Body of pancreas (tissue), 4 donors: ENCODE measurements around the gene FAAP24. TPM values are rescaled to one million over a fixed set of nuclear protein-coding genes. Genes with fewer than 3 reads are reported as not detected.
"Not testable (repeated sequence)": the region's sequence is repeated elsewhere in the genome, so short reads cannot be mapped to it uniquely, and the experiment has no call there.

Experiments used
- ATAC-seq: fragments of 150-250 bp; one replicate; pipeline ENCODE4 v1.9.1; 2016
- DNase-seq, 4 donors: peaks; one replicate each; pipeline ENCODE4 v3.0.0-alpha.2; 2019
- H3K27ac ChIP-seq, 4 donors: fragments of 200-600 bp; sonication (generic); 1 replicate in 3 of 4; 2 replicates in 1 of 4; pipeline versions ENCODE4 v1.5.1 to v1.6.1; 2016 to 2019; ENCODE audit warnings: mild to moderate bottlenecking in 1 of 4, mixed read lengths in 1 of 4, moderate library complexity in 1 of 4
- H3K27me3 ChIP-seq, 2 donors: fragments of 200-600 bp; sonication (generic); one replicate each; pipeline ENCODE4 v1.6.0; 2016; ENCODE audit warnings: mild to moderate bottlenecking in 1 of 2
- H3K36me3 ChIP-seq, 2 donors: fragments of 200-600 bp; sonication (generic); replicated peaks in 1 of 2; 2 replicates each; pipeline ENCODE4 v1.5.1; 2016; ENCODE audit warnings: low read depth in 2 of 2; ENCODE audit not compliant: insufficient read depth in 1 of 2
- H3K4me1 ChIP-seq: fragments of 200-600 bp; sonication (generic); one replicate; pipeline ENCODE4 v1.6.0; 2016
- H3K4me3 ChIP-seq, 2 donors: fragments of 200-600 bp; sonication (generic); 1 replicate in 1 of 2; 2 replicates in 1 of 2; pipeline ENCODE4 v1.5.1; 2016 to 2019
- H3K9me3 ChIP-seq, 3 donors: fragments of 200-600 bp; sonication (generic); 1 replicate in 2 of 3; 2 replicates in 1 of 3; pipeline ENCODE4 v1.5.1; 2016
- CTCF ChIP-seq, 7 experiments: fragments of 450-650 bp in 4 of 7; fragments of 200-600 bp in 3 of 7; sonication (generic) in 3 of 7; IDR thresholded peaks; one replicate each; pipeline ENCODE4 v1.5.1; 2016 to 2019; ENCODE audit warnings: antibody characterized with exemption in 7 of 7
- POLR2A ChIP-seq, 3 donors: fragments of 450-650 bp; IDR thresholded peaks; one replicate each; pipeline ENCODE4 v1.6.1; 2016; ENCODE audit warnings: antibody characterized with exemption in 3 of 3, mild to moderate bottlenecking in 2 of 3
- WGBS, 2 donors: methylation state at CpG; one replicate each; pipeline ENCODE4 v1.1.5; 2017; 5-methylcytosine and 5-hydroxymethylcytosine counted together
- intact Hi-C: fragments of 100-400 bp; cut with DNase I; formaldehyde crosslinking; loops from one replicate; pipeline ENCODE4 v1.15.1; 2023
- total RNA-seq, 2 donors: library from RNA; depleted of rRNA; stranded (reverse); fragments of >200 nt; gene quantifications; one replicate each; pipeline ENCODE4 v1.1.0, GENCODE V29; 2016

FAAP24 gene
- total RNA-seq, 2 donors from 2014 or later, result 4.9 TPM; not detected in 1

GRCh38 chr19:32988724-32989123, 16.7 kb downstream of the FAAP24 start:
- TF ChIP-seq POLR2A (IDR thresholded peaks at IDR 0.05) (no peak), CTCF (IDR thresholded peaks at IDR 0.05) (no peak)
- 17 to 26% methylated on average over 5 of the region's 5 CpGs for WGBS, 2 donors
- Histone ChIP-seq H3K27ac (no peak overlapping the region), H3K36me3 (peaks cover 0 to under 1% of the 10 kb centered on the region in 2 donors), H3K27me3 (no peaks in the 10 kb centered on the region), H3K4me1 (peaks cover 10% of the 10 kb centered on the region), H3K9me3 (no peaks in the 10 kb centered on the region), H3K4me3 (no peak overlapping the region)
- intact Hi-C loops, result no loop called here
- ATAC-seq (no peak), DNase-seq (peak in 1 of 4 donors; percentile 43)

- H3K27me3 ChIP-seq, H3K4me3 ChIP-seq, intact Hi-C loops, DNase-seq, H3K36me3 ChIP-seq, ATAC-seq, H3K27ac ChIP-seq, H3K4me1 ChIP-seq, H3K9me3 ChIP-seq: not testable (repeated sequence)
- 90% methylated on average over 15 of the region's 17 CpGs; no CpG with 5 or more reads in 1 of the 2 donors for whole genome bisulfite sequencing, 2 donors
Measured at GRCh38 chr19:32995966-32996365, 23.9 kb downstream of the FAAP24 start.

- intact Hi-C loops, H3K36me3 ChIP-seq, H3K9me3 ChIP-seq, ATAC-seq, H3K4me3 ChIP-seq, H3K27me3 ChIP-seq, H3K4me1 ChIP-seq, H3K27ac ChIP-seq, DNase-seq: not testable (repeated sequence)
- 56 to 64% methylated on average over 7 of the region's 7 CpGs for WGBS, 2 donors
Measured at GRCh38 chr19:32997061-32997464, 25.0 kb downstream of the FAAP24 start.

GRCh38 chr19:32997716-32998355, 25.8 kb downstream of the FAAP24 start:
- ATAC-seq, result no peak
- Histone ChIP-seq H3K4me3 (no peak overlapping the region), H3K4me1 (peaks cover 8% of the 10 kb centered on the region), H3K27ac (no peak overlapping the region), H3K27me3 (no peaks in the 10 kb centered on the region), H3K9me3 (no peaks in the 10 kb centered on the region), H3K36me3 (peaks cover 0 to 2% of the 10 kb centered on the region in 2 donors)
- WGBS, 2 donors, result 76 to 91% methylated on average over 13 to 14 of the region's 14 CpGs
- no peak for DNase-seq
- intact Hi-C loops, result no loop called here
- TF ChIP-seq CTCF (IDR thresholded peaks at IDR 0.05), result no peak

GRCh38 chr19:32998722-32999121, 26.7 kb downstream of the FAAP24 start:
- peaks cover 11% of the 10 kb centered on the region for H3K4me1 ChIP-seq
- DNase-seq, result no peak
- H3K36me3 ChIP-seq, result peaks cover 0 to 2% of the 10 kb centered on the region in 2 donors
- TF ChIP-seq CTCF (IDR thresholded peaks at IDR 0.05) (no peak), POLR2A (IDR thresholded peaks at IDR 0.05) (no peak)
- H3K4me3 ChIP-seq, result no peak overlapping the region
- H3K9me3 ChIP-seq, result no peaks in the 10 kb centered on the region
- WGBS, 2 donors, result 79 to 87% methylated on average over 3 of the region's 3 CpGs
- H3K27me3 ChIP-seq, result no peaks in the 10 kb centered on the region
- H3K27ac ChIP-seq, result no peak overlapping the region
- no peak for ATAC-seq
- intact Hi-C loops, result no loop called here

GRCh38 chr19:33000510-33000909, 28.5 kb downstream of the FAAP24 start:
- 83 to 88% methylated on average over 8 of the region's 8 CpGs for WGBS, 2 donors
- no peak overlapping the region for H3K4me3 ChIP-seq
- peaks cover 11% of the 10 kb centered on the region for H3K4me1 ChIP-seq
- peak overlapping the region in 1 of 4 donors; percentile 25 for H3K27ac ChIP-seq
- intact Hi-C loops, result no loop called here
- TF ChIP-seq POLR2A (IDR thresholded peaks at IDR 0.05) (no peak), CTCF (IDR thresholded peaks at IDR 0.05) (no peak)
- no peaks in the 10 kb centered on the region for H3K27me3 ChIP-seq
- ATAC-seq (no peak), DNase-seq (no peak)
- H3K36me3 ChIP-seq, result no peaks in the 10 kb centered on the region
- H3K9me3 ChIP-seq, result no peaks in the 10 kb centered on the region
